Fibroblast of mammary gland (primary cell): ENCODE results near the gene TMEM273.
A peak's percentile ranks its signal among the peaks of the same experiment; 100 is the strongest.

Experiments used
- DNase-seq: peaks from one replicate; pipeline ENCODE4 v3.0.0-alpha.2; 2010; ENCODE audit warnings: low read depth
- H3K4me3 ChIP-seq: 2 replicates; pipeline ENCODE4 v1.5.1; 2011; ENCODE audit warnings: low read depth, mild to moderate bottlenecking, low read length, moderate library complexity; ENCODE audit not compliant: control insufficient read depth
- CTCF ChIP-seq: conservative IDR thresholded peaks from 2 replicates; pipeline ENCODE4 v1.5.1; 2011; ENCODE audit warnings: low read depth, low read length, inconsistent platforms; ENCODE audit not compliant: control insufficient read depth, insufficient read depth

Gene TMEM273

GRCh38 chr10:49152037-49152436 lies 36.2 kb downstream of the TMEM273 start:
- TF ChIP-seq CTCF: no peak
- H3K4me3 ChIP-seq: no peak overlapping the region
- DNase-seq: no peak

GRCh38 chr10:49151481-49151880 lies 36.7 kb downstream of the TMEM273 start:
- no peak for DNase-seq
- H3K4me3 ChIP-seq: no peak overlapping the region
- no peak for TF ChIP-seq CTCF

- DNase-seq: no peak
- TF ChIP-seq CTCF: no peak
- H3K4me3 ChIP-seq: no peak overlapping the region
Observed at GRCh38 chr10:49151025-49151445, 37.2 kb downstream of the TMEM273 start.

- TF ChIP-seq CTCF: no peak
- DNase-seq: peak; percentile 47
- H3K4me3 ChIP-seq: no peak overlapping the region
Observed at GRCh38 chr10:49150426-49150825, 37.8 kb downstream of the TMEM273 start.

- no peak for DNase-seq
- TF ChIP-seq CTCF: no peak
- no peak overlapping the region for H3K4me3 ChIP-seq
Observed at GRCh38 chr10:49149881-49150280, 38.3 kb downstream of the TMEM273 start.

- DNase-seq: peak; percentile 72
- TF ChIP-seq CTCF: no peak
- no peak overlapping the region for H3K4me3 ChIP-seq
Observed at GRCh38 chr10:49144058-49144720, 44.0 kb downstream of the TMEM273 start.

- H3K4me3 ChIP-seq: no peak overlapping the region
- no peak for DNase-seq
- TF ChIP-seq CTCF: no peak
Observed at GRCh38 chr10:49143249-49143648, 44.9 kb downstream of the TMEM273 start.
